ENCODE data around the gene ZNF564.
"Not testable (repeated sequence)": the region's sequence is repeated elsewhere in the genome, so short reads cannot be mapped to it uniquely, and the experiment has no call there.

The ZNF564 gene

DNA sequence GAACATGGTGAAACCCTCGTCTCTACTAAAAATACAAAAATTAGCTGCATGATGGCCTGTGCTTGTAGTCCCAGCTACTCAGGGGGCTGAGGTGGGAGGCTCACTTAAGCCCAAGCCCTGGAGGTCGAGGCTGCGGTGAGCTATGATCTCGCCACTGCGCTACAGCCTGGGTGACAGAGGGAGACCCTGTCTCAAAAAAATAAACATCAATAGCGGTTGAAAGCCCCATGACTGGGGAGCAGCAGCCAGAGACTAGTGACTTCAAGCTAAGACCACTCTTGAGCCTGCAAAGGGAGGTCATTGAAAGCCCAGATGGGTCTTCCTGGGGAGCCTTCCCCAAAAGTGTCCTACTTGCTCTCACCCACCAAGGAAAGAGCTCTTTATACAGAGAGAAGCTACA is 54.8 kb downstream of the ZNF564 start:
- no peak for DNase-seq (ENCODE audit: low read depth)

DNA sequence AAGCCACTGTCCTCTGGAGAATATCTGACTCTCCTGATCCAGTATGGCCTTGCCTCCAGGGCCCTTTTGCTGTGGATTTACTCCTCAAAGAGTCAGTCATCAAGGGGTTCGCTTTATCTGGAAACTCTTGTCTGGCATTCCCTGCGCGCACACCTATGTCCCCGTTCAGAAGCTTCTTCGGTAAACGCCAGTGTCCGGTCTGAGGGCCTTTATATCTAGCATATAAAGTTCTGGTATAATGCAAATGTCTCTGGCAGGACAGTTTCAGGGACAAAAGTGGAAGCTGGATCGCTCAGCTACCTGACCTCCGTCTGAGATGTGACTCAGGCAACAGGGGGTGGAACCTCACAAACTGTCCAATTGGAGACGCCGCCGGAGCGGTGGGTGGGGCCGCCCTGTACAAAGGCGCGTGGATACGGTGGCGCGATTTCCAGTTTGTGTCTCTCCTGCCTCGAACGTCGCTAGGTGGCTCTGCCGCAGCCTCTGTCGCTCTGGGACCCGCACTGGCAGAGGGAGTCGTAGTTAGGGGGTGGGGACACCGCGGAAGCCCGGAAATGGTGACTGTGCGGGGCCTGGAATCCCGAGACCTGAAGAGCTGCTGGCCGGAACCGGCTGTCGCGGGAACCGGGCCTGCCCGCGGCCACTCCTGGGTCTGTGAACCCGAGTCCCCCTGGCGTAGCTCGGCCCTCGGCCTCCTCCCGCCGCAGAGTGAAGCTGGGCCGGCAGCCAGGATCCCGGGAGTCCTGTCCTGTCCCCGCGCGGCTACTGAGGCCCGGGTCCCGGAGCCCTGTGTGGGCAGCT is 56.1 kb downstream of the ZNF564 start:
- DNase-seq (ENCODE audit: low read depth): peak; percentile 85

DNA sequence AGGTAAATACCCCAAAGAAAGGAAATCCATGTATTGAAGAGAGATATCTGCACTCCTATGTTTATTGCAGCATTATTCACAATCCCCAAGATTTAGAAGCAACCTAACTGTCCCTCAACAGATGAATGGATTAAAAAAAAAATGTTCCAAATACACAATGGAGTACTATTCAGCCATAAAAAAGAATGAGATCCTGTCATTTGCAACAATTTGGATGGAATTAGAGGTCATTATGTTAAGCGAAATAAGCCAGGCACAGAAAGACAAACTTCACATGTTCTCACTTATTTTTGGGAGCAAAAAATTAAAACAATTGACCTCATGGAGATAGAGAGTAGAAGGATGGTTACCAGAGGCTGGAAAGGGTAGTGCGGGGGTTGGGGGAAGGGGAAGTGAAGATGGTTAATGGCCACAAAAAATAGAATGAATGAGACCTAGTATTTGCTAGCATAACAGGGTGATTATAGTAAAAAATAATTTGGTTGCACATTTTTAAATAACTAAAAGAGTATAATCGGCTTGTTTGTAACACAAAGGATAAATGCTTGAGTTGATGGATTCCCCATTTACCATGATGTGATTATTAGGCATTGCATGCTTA is 56.9 kb downstream of the ZNF564 start:
- DNase-seq (ENCODE audit: low read depth): no peak

DNA sequence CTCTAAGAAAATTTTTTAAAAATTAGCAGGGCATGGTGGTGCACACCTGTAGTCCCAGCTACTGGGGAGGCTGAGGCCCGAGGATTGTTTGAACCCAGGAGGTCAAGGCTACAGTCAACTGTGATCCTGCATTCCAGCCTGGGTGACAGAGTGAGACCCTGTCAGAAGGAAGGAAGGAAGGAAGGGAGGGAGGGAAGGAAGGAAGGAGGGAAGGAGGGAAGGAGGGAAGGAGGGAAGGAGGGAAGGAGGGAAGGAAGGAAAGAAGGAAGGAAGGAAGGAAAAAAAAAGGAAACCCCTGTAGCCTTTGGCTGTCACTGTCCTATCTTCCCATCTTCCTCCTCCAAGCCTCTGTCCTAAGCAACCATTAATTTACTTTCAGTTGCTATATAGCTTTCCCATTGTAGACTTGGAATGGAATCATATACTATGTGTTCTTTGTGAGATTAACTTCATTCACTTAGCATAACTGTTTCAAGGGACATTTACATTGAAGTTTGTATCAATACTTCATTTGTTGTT is 65.0 kb downstream of the ZNF564 start:
- not testable (repeated sequence) for DNase-seq (ENCODE audit: low read depth)

DNA sequence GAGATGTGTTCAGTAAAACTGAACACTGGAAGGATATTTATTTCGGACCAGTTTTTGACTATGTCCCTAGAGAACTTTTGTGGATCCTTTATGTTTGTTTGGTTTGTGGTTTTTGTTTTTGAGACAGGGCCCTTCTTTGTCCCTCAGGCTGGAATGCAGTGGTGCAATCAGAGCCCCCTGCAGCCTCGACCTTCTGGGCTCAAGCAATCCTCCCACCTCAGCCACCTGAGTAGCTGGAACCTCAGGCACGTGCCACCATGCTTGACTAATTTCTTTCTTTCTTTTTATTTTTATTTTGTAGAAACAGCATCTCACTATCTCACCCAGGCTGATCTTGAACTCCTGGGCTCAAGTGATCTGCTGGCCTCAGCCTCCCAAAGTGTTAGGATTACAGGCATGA is 65.7 kb downstream of the ZNF564 start:
- DNase-seq (ENCODE audit: low read depth): no peak

DNA sequence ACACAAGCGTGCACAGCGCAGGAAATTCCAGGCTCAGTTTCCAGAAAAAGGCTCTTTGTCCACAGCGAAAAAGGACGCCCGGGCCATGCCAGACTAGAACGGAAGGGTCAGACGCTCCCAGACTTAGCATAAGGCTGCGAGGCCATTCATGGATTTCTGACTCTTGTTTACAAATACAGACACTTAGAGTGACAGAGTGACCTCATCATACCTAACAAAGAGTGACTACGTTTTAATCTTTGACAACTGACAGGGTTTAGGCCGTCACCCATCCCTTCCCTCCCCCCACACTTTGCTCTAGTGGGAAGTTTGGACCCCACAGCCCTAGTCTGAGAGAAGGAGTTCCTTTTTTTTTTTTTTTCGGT is 66.2 kb downstream of the ZNF564 start:
- DNase-seq (ENCODE audit: low read depth): no peak

DNA sequence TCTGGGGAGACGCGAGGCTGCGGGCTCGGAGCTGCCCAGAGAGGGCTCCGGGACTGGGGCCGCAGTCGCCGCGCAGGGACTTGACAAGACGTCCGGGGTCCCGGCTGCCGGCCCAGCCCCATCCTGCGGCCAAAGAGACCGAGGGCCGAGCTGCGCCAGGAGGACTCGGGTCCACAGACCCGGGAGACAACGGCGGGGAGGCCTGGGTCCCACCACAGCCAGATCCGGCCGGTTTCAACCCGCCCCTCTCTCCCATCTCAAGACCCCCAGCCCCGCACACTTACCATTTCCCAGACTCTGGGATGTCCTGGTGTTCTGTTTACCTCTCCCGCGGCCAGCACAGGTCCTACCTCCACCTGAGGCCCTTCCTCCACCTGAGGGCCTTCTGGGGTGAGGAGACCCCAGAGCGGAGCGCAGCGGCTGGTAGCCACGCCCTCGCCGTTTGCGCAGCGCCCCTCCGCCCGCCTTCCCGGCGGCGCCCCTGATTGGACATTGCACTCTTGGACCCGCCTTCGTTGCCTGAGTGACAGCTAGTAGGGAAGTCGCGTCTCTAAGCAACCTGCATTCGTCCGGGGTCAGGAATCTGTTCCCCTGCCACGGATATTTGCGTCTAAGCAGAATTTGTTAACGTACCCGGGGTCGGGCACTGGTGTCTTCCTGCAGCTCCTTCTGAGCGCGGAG is 66.8 kb downstream of the ZNF564 start, which contains the start of gene ZNF709:
Gene ZNF709, minus strand, starts transcription at position 446 of the 681 bp plus-strand sequence. Its CDS starts 159 bp downstream, at position 287.
- peak; percentile 80 for DNase-seq (ENCODE audit: low read depth)

DNA sequence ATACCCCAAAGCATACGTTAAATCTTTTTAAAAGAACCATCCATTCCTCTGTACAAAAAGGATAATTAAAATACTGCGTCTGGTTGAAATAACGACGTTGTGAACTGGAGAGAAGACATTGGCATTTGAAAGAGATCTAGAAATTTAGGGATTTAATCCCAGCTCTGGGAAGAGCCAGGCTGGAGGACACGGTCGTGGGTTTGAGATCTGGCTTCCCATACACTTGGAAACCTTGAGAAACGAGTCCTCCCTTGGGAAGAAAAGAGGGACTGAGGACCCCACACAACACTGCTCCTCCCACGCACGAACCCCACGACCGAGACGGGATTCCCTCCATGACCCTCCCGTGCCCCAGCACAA is 67.3 kb downstream of the ZNF564 start:
- no peak for DNase-seq (ENCODE audit: low read depth)

DNA sequence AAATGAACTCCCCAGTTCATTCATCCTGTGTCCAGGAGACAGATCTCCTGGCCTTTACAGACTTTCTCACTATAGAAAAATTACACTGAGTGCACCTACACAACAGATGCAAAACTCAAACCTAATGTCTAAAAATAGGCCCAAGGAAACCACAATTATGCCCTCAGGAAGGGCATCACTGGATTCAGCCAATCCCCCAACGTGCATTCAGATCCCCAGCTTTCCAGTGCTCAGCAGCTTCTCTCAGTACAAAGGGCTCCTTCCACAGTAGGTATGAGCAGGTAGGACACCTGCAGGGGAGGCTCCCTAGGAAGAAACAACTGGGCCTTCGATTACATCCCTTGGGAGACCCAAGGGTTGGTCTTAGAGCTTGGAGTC is 68.8 kb downstream of the ZNF564 start:
- no peak for DNase-seq (ENCODE audit: low read depth)

DNA sequence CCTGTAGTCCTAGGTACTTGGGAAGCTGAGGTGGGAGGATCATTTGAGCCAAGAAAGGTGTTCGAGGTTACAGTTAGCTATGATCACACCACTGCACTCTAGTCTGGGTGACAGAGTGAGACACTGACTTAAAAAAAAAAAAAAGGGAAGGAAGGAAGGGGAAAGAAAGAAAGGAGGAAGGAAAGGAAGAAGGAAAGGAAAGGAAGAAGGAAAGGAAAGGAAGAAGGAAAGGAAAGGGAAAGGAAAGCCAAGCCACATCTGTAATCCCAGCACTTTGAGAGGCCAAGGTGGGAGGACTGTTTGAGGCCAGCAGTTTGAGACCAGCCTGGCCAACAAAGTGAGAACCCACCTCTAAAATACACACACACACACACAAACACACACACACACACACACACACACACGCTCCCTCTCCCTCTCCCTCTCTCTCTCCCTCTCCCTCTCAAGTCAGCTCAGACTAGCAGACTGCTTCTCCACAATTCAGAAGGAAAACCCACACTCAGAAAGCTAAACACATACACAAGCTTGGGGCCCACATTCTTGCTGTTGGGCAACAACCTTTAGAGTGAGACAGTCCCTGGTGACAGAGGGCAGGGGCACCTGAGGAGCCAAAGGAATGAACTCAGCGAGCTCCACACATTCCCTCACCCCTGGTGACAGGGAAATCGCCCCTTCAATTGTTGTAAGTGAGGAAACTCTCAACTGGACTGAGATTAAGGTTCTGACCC is 69.3 kb downstream of the ZNF564 start:
- no peak for DNase-seq (ENCODE audit: low read depth)

DNA sequence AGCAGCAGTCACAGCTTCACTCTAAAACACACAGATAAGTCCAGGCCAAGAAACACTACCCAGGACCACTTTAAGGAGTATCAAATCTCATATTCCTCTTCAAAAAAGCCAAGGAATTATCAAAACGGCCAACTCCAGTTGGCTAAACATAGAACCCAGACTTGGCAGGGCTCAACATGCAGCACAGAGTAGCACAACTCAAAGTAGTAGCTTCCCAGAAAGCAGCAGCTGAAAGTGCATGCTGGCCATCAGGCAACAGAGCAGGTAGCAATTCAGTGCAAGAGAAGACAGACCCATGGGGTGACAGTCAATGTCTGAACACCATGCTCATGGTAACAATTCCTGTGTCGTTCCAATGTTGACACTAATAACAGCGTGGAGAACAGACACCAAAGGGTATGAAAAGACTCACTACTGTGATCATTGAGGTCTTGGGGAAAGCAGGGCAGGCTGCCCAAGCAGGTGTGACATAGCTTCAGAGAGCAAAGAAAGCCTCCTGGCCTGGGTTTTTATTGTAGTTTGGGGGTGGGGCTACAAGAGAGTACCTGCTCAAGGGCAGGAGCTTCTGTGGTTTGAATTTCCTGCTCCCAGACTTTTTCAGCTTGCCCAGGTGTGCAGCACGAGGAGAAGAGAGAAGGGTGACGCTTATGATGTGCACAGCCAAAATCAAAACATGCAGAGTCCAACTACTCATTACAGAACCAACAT is 72.9 kb downstream of the ZNF564 start:
- DNase-seq (ENCODE audit: low read depth): no peak

Data from stimulated activated CD8-positive, alpha-beta memory T cell treated with anti-CD3 and anti-CD28 coated beads, Interleukin-12 subunit alpha, Interleukin-12 subunit beta, amount 100 ng/mL, for 4 hours (primary cell).